Gastrocnemius medialis (tissue), 4 donors: ENCODE data around the gene ABI3.

ENCODE experiments used
- CTCF ChIP-seq, 5 experiments: fragments of 450-650 bp in 3 of 5; fragments of 200-600 bp in 2 of 5; sonication (generic) in 2 of 5; IDR thresholded peaks in 4 of 5; conservative IDR thresholded peaks in 1 of 5; 1 replicate in 4 of 5; 2 replicates in 1 of 5; pipeline ENCODE4 v1.5.1; 2016 to 2019; ENCODE audit warnings: antibody characterized with exemption in 5 of 5, mild to moderate bottlenecking in 3 of 5, moderate library complexity in 3 of 5
- POLR2A ChIP-seq, 2 donors: fragments of 450-650 bp; IDR thresholded peaks; one replicate each; pipeline ENCODE4 v1.6.1; 2017; ENCODE audit warnings: antibody characterized with exemption in 2 of 2, mild to moderate bottlenecking in 2 of 2, moderate library complexity in 2 of 2

DNA sequence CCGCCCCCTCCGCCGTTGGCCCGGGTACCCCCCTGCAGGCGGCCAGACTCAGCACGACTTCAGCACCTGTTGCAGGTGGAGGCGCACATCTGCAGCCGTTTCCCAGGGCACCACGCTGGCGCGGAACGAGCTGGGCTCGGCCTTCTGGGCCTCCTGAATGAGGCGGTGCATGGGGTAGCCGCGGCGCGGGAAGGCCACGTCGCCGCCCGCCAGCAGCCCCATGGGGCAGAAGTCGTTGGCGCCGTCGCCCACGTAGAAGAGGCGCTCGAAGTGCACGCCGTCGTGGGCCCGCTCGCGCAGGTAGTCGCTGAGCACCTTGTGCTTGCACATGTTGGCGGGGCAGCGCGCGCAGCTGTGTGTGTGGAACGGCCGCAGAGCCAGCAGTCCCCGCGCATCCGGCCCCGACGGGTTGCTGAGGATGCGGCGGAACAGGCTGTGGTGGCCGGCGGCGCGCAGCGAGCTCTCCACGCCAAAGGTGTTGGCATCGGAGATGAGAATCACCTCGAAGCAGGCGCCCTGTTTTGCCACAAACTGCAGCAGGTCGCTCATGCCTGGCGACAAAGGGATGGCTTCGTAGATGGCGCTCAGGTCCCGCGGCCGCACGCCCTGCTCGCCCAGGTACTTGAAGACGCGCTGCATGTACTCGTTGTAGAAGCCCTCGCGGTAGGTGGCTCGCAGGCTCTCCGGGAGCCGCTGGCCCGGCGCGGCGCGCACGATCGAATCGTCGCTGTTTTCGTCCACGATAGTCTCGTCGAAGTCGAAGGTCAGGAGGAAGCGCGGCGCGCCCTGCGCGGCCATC lies 13.9 kb downstream of the ABI3 start:
- TF ChIP-seq CTCF (IDR thresholded peaks at IDR 0.05 in 4 of 5, conservative IDR thresholded peaks at IDR 0.05 in 1 of 5) (no peak), POLR2A (IDR thresholded peaks at IDR 0.05) (no peak)
